ENCODE results near the gene ZFAND3. TPM values are rescaled to one million over a fixed set of nuclear protein-coding genes. Genes with fewer than 3 reads are reported as not detected.
A peak's percentile ranks its signal among the peaks of the same experiment; 100 is the strongest.

The ZFAND3 gene
- total RNA-seq, 1 donor from 2014 or later = 84.4 TPM

DNA sequence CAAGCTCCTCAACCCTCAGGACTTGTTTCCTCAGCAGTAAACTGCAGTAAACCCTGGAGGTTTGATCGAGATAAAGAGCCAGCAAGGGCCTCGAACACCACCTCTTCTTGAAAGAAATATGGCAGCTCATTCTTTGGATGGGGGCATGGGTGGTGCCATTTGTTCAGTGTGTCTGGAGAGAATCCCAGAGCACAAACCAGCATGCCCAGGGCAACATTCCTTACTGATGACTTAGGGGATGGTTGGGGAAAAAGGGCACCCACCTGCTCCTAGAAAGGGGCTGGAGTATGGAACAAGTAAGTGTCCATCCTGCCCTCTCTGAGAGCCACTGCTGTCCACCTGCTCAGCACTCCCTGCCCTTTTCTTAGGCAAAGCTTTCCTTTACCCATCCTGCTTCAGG lies 31.3 kb upstream of the ZFAND3 start:
- peaks cover 28% of the 10 kb centered on the region for H3K4me1 Mint-ChIP-seq (ENCODE audit: unreplicated experiment)
- peaks cover 6% of the 10 kb centered on the region for H3K27me3 Mint-ChIP-seq (ENCODE audit: unreplicated experiment)
- no peak overlapping the region for H3K27ac Mint-ChIP-seq (ENCODE audit: unreplicated experiment)
- no peak overlapping the region for H3K4me3 Mint-ChIP-seq (ENCODE audit: unreplicated experiment)
- DNase-seq (ENCODE audit: extremely low spot score, unreplicated experiment) = no peak
- TF ChIP-seq, protein P1, sequence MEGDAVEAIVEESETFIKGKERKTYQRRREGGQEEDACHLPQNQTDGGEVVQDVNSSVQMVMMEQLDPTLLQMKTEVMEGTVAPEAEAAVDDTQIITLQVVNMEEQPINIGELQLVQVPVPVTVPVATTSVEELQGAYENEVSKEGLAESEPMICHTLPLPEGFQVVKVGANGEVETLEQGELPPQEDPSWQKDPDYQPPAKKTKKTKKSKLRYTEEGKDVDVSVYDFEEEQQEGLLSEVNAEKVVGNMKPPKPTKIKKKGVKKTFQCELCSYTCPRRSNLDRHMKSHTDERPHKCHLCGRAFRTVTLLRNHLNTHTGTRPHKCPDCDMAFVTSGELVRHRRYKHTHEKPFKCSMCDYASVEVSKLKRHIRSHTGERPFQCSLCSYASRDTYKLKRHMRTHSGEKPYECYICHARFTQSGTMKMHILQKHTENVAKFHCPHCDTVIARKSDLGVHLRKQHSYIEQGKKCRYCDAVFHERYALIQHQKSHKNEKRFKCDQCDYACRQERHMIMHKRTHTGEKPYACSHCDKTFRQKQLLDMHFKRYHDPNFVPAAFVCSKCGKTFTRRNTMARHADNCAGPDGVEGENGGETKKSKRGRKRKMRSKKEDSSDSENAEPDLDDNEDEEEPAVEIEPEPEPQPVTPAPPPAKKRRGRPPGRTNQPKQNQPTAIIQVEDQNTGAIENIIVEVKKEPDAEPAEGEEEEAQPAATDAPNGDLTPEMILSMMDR (IDR thresholded peaks at IDR 0.05) = no peak
- H3K36me3 Mint-ChIP-seq (ENCODE audit: unreplicated experiment) = no peaks in the 10 kb centered on the region
- H3K9me3 Mint-ChIP-seq (ENCODE audit: unreplicated experiment) = no peaks in the 10 kb centered on the region

DNA sequence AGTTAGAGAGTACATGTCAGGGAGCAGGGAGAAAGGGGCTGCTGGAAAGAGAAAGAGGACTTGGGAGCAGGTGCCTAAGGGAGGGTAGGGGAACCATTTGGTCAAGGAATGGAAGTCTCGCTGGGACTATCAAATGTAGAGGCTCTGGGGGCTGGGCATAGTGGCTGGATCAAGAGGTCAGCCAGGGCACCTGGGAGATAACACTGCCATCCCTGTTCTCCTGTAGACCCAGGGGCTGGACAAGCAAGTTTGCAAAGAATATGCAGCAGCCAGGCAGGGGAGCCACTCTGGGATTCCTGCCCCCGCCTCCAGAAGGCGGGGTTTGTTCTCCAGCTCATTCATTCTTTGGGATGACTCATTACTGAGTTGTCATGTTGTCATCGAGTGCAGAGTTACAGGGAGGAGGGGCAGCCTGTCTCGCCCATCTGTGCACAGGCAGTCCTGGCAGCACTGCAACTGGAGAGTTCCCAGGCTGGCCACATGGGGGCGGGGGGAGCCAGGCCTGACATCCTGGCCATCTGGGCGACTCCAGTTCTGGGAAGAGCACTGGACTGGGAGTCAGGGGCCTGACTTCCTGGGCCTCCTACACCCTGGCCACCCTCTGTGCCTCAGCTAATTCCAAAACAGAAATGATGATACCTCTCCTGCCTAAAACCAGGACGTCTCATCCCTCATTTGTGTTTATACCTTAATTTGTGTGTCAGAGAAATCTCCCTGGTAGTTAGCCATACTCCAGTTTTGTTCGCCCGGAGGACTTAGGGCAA lies 28.2 kb upstream of the ZFAND3 start:
- no peak overlapping the region for H3K4me3 Mint-ChIP-seq (ENCODE audit: unreplicated experiment)
- H3K9me3 Mint-ChIP-seq (ENCODE audit: unreplicated experiment) = no peaks in the 10 kb centered on the region
- no peak overlapping the region for H3K27ac Mint-ChIP-seq (ENCODE audit: unreplicated experiment)
- no peaks in the 10 kb centered on the region for H3K36me3 Mint-ChIP-seq (ENCODE audit: unreplicated experiment)
- H3K27me3 Mint-ChIP-seq (ENCODE audit: unreplicated experiment) = no peaks in the 10 kb centered on the region
- peak; percentile 97 for DNase-seq (ENCODE audit: extremely low spot score, unreplicated experiment)
- TF ChIP-seq, protein P1 (IDR thresholded peaks at IDR 0.05) = peak; percentile 98
- peaks cover 36% of the 10 kb centered on the region for H3K4me1 Mint-ChIP-seq (ENCODE audit: unreplicated experiment)

DNA sequence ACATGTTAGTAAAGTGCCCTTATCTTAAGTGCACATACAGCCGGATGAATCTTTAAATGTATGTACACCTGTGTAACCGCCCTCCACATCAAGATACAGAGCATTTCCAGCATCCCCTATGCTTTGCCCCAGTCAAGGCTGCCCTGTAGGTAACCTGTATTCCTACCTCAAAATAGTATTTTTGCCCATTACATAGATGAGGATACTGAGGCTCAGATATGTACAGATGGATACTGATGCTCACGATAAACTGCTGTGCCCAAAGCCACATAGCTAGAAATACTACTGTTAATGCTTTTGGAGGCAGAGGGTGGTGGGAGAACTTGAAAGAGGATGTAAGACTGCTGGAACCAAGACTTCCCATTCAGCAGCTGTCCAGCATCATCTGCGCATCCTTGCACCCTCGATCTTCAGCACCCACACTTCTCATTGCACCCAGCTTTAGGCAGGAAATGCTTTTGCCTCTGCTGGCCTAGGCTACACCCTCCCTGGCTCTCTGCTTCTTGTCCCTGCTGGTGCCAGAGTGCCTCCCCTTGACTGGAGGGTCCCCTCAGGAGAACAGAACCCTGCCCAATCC lies 27.0 kb upstream of the ZFAND3 start:
- no peak overlapping the region for H3K4me3 Mint-ChIP-seq (ENCODE audit: unreplicated experiment)
- DNase-seq (ENCODE audit: extremely low spot score, unreplicated experiment) = no peak
- H3K27ac Mint-ChIP-seq (ENCODE audit: unreplicated experiment) = no peak overlapping the region
- TF ChIP-seq, protein P1 (IDR thresholded peaks at IDR 0.05) = no peak
- no peaks in the 10 kb centered on the region for H3K27me3 Mint-ChIP-seq (ENCODE audit: unreplicated experiment)
- no peaks in the 10 kb centered on the region for H3K36me3 Mint-ChIP-seq (ENCODE audit: unreplicated experiment)
- no peaks in the 10 kb centered on the region for H3K9me3 Mint-ChIP-seq (ENCODE audit: unreplicated experiment)
- H3K4me1 Mint-ChIP-seq (ENCODE audit: unreplicated experiment) = peaks cover 39% of the 10 kb centered on the region

DNA sequence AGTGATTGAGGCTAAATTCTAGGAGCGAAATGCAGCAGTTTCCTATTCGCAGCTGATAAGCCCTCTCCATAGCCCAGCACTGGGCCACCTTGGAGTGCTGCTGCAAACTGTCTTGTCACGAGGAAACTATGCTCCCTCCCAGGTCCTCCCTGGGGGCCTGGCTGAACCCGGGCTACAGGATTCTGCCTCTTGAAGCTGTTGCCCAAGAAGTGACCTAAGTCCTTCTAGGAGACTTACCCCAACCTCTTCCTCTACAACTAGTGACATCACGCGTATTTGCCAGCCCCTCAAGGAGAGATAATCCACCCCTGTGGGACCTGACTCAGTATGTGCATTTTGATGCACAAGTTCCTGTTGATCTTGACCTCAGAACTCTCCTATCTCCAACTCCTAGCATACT lies 26.5 kb upstream of the ZFAND3 start:
- Mint-ChIP-seq H3K4me1 (ENCODE audit: unreplicated experiment) (peaks cover 39% of the 10 kb centered on the region), H3K9me3 (ENCODE audit: unreplicated experiment) (no peaks in the 10 kb centered on the region), H3K4me3 (ENCODE audit: unreplicated experiment) (no peak overlapping the region), H3K36me3 (ENCODE audit: unreplicated experiment) (no peaks in the 10 kb centered on the region), H3K27me3 (ENCODE audit: unreplicated experiment) (no peaks in the 10 kb centered on the region), H3K27ac (ENCODE audit: unreplicated experiment) (no peak overlapping the region)
- TF ChIP-seq, protein P1 (IDR thresholded peaks at IDR 0.05) = no peak
- no peak for DNase-seq (ENCODE audit: extremely low spot score, unreplicated experiment)

DNA sequence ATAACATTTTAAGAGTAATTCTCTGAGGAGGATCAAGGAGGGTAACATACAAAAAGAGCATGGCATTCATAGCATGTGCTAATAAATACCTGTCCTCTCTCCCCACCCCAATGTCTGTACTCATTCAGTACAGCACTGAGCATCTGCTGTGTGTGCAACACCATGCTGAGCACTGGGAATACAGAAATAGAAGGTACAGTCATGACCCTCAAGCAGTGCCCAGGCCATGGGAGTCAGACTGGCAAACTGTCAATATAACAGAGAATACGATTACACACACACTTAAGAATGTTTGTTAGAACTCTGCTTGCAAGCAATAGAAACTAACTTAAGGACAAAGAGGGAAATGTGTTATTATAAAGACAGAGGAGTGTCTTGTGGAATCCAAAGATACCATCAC lies 24.7 kb upstream of the ZFAND3 start:
- Mint-ChIP-seq H3K27ac (ENCODE audit: unreplicated experiment) (no peak overlapping the region), H3K4me3 (ENCODE audit: unreplicated experiment) (no peak overlapping the region), H3K36me3 (ENCODE audit: unreplicated experiment) (no peaks in the 10 kb centered on the region), H3K27me3 (ENCODE audit: unreplicated experiment) (no peaks in the 10 kb centered on the region), H3K4me1 (ENCODE audit: unreplicated experiment) (peaks cover 39% of the 10 kb centered on the region), H3K9me3 (ENCODE audit: unreplicated experiment) (no peaks in the 10 kb centered on the region)
- no peak for DNase-seq (ENCODE audit: extremely low spot score, unreplicated experiment)
- TF ChIP-seq, protein P1 (IDR thresholded peaks at IDR 0.05) = no peak
